ENCODE data around the gene FAM111B.

GRCh38 chr11:59102259-59102765 is 4.7 kb upstream of the FAM111B start:
- TF ChIP-seq POLR2A (IDR thresholded peaks at IDR 0.05; ENCODE audit: low read depth, low read length) (peak; percentile 55; the same call in 1 of the 2 replicates), POLR2AphosphoS5 (IDR thresholded peaks at IDR 0.05; ENCODE audit: low read depth, low read length) (peak; percentile 61; the same call in 1 of the 2 replicates), TAF1 (IDR thresholded peaks at IDR 0.05; ENCODE audit: low read depth, low read length) (no peak)

Measured in GM12891 (cell line).